GM12872 (cell line): Measurements from ENCODE around the gene GNA12.

Experiments used
- TF ChIP-seq, protein P1 (sequence below): IDR thresholded peaks from 3 replicates; pipeline ENCODE4 v1.5.1; 2011; ENCODE audit warnings: low read depth, mild to moderate bottlenecking, low read length, moderate library complexity; ENCODE audit not compliant: insufficient read depth

The GNA12 gene

DNA sequence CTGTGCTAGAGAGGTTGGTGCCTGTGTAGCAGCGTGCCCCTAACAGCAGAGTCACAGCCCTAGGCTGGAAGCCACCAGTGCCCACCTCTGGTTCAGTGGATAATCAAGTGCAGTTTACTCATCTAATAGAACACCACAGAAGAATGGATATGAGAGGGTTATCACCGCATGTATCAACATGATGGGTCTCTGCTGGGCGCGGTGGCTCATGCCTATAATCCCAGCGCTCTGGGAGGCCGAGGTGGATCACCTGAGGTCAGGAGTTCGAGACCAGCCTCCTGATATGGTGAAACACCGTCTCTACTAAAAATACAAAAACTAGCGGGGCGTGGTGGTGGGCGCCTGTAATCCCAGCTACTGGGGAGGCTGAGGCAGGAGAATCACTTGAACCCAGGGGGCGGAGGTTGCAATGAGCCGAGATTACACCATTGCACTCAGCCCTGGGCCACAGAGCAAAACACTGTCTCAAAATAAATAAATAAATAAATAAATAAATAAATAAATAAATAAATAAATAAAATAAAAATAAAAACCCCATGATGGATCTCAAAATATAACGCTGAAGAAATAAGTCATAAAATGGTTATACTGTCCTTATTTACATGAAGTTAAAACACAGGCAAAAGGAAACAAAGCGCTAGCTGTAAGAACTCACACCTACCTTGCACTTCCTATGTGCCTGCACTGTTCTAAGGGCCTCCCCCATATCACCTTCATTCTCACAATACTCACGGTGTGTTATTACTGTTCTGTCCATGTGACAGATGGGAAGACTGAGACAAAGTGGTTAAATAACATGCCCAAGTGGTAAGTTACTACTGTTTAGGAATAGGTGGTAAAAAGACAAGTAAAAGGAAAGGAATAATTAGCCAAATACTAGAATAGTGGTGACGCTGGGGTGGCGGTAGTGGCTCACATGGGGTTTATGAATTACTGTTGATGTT lies 85.2 kb downstream of the GNA12 start:
- TF ChIP-seq, protein P1, sequence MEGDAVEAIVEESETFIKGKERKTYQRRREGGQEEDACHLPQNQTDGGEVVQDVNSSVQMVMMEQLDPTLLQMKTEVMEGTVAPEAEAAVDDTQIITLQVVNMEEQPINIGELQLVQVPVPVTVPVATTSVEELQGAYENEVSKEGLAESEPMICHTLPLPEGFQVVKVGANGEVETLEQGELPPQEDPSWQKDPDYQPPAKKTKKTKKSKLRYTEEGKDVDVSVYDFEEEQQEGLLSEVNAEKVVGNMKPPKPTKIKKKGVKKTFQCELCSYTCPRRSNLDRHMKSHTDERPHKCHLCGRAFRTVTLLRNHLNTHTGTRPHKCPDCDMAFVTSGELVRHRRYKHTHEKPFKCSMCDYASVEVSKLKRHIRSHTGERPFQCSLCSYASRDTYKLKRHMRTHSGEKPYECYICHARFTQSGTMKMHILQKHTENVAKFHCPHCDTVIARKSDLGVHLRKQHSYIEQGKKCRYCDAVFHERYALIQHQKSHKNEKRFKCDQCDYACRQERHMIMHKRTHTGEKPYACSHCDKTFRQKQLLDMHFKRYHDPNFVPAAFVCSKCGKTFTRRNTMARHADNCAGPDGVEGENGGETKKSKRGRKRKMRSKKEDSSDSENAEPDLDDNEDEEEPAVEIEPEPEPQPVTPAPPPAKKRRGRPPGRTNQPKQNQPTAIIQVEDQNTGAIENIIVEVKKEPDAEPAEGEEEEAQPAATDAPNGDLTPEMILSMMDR, result no peak

DNA sequence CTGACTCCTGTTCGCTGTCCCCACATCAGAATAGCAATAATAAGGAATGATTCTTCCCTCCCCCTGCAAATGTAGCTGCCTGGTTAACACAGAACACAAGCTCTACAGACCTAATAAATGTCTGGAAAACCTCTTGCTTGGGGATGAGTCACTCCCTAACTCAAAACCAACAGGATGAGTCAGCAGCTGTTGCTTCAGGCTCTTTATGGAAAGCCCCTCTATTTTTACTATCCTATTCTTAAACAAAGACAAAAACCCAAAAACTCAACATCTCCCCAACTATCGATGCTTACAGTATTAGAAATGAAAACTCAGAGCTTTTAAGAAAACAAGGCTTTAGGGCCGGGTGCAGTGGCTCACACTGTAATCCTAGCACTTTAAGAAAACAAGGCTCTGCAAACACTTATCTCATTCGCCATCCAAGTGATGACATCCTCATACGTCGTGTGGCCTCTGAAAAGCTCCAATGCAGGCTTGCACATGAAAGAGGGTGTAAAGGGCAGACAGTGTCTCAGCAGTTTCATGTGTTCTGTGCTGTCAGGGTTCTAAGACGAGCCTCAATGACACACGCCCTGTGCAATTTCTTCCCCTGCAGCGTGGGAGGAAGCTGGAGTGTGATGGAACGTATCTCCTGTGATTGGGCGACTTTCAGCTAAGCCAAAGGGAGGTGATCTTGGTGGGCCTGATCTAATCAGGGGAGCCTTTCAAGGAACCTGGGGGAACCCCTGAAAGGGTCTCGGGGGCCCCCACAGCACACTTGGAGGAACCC lies 86.0 kb downstream of the GNA12 start:
- TF ChIP-seq, protein P1, result no peak

GRCh38 chr7:2757361-2757903 lies 86.7 kb downstream of the GNA12 start:
- TF ChIP-seq, protein P1, result no peak

- TF ChIP-seq, protein P1, result no peak
These were observed 88.6 kb downstream of the GNA12 start for GRCh38 chr7:2755531-2755930.

- TF ChIP-seq, protein P1, result no peak
These were observed 89.2 kb downstream of the GNA12 start for GRCh38 chr7:2754912-2755311.

DNA sequence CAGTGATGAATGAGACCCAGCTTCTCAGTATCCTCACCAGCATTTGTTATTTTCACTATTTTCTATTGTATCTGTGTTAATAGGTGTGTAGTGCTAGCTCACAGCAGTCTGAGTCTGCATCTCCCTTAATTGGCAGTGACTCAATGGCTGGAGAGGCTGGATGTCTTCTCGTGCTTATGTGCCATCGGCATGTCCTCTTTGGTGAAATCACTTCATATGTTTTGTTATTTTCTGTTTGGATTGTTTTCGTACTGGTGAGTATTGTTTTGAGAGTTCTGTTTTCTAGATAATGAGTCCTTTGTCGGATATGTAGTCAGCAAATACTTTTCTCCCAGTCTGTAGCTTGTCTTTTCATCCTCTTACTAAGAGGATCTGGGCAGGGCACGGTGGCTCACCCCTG lies 90.0 kb downstream of the GNA12 start:
- TF ChIP-seq, protein P1, result no peak

- TF ChIP-seq, protein P1, result no peak
These were observed 91.0 kb downstream of the GNA12 start for GRCh38 chr7:2753148-2753547.
